K562 (cell line): ENCODE results near the gene VRK3. TPM values are rescaled to one million over a fixed set of nuclear protein-coding genes. Genes with fewer than 3 reads are reported as not detected.
A peak's percentile ranks its signal among the peaks of the same experiment; 100 is the strongest.

Experiments used
- BDP1 ChIP-seq: IDR thresholded peaks from 3 replicates; pipeline ENCODE4 v1.6.1; 2011; ENCODE audit not compliant: insufficient read length, insufficient read depth
- ESRRB ChIP-seq: fragments of 250-450 bp; sonication (Bioruptor Pico); IDR thresholded peaks from 2 replicates; pipeline ENCODE4 v1.5.0; 2020; ENCODE audit warnings: mild to moderate bottlenecking, moderate library complexity, borderline replicate concordance
- EZH2 ChIP-seq: IDR thresholded peaks from 2 replicates; pipeline ENCODE4 v1.6.1; 2012; ENCODE audit warnings: low read depth, mild to moderate bottlenecking, inconsistent platforms, low read length, borderline replicate concordance
- JUN ChIP-seq, 2 experiments: sonication (generic) in 1 of 2; formaldehyde crosslinking in 1 of 2; IDR thresholded peaks; 2 replicates each; pipeline versions ENCODE4 v1.6.1 to v1.8.0; 2012 to 2022; ENCODE audit warnings: borderline replicate concordance in 2 of 2, mild to moderate bottlenecking in 2 of 2, improper control_type of control experiment in 1 of 2, low read depth in 1 of 2, low read length in 1 of 2, missing genetic modification reagents in 1 of 2
- KDM1A ChIP-seq, 2 experiments: fragments of 450-650 bp; IDR thresholded peaks; 2 replicates each; pipeline ENCODE4 v1.6.1; 2016; ENCODE audit warnings: mild to moderate bottlenecking in 2 of 2
- KLF6 ChIP-seq: fragments of 250-450 bp; sonication (Bioruptor Pico); IDR thresholded peaks from 2 replicates; pipeline ENCODE4 v1.4.0; 2020; ENCODE audit warnings: mild to moderate bottlenecking, moderate library complexity, borderline replicate concordance
- MLLT1 ChIP-seq, 2 experiments: fragments of 450-650 bp; IDR thresholded peaks; 2 replicates each; pipeline ENCODE4 v1.6.1; 2016
- SIRT6 ChIP-seq: IDR thresholded peaks from one replicate; pipeline ENCODE4 v1.6.1; 2012; ENCODE audit warnings: low read depth, mild to moderate bottlenecking, control low read depth, inconsistent platforms, low read length, moderate library complexity
- SP1 ChIP-seq: sonication (generic); formaldehyde crosslinking; IDR thresholded peaks from 2 replicates; pipeline ENCODE4 v1.8.1; 2022; ENCODE audit warnings: mild to moderate bottlenecking, missing genetic modification reagents
- STAT5B ChIP-seq: fragments of 250-450 bp; sonication (Bioruptor Pico); IDR thresholded peaks from 2 replicates; pipeline ENCODE4 v1.8.0; 2021; ENCODE audit warnings: mild to moderate bottlenecking, inconsistent platforms
- TAL1 ChIP-seq: fragments of 450-650 bp; IDR thresholded peaks from 2 replicates; pipeline ENCODE4 v1.6.1; 2016; ENCODE audit warnings: mild to moderate bottlenecking
- TRIM28 ChIP-seq: fragments of 450-650 bp; IDR thresholded peaks from 2 replicates; pipeline ENCODE4 v1.6.1; 2017
- ZNF134 ChIP-seq: fragments of 250-450 bp; sonication (Bioruptor Pico); conservative IDR thresholded peaks from 2 replicates; pipeline ENCODE4 v1.4.0; 2020
- ZNF431 ChIP-seq: sonication (generic); formaldehyde crosslinking; IDR thresholded peaks from 2 replicates; pipeline ENCODE4 v1.8.0; 2022; ENCODE audit warnings: mild to moderate bottlenecking, missing genetic modification reagents
- polyA plus RNA-seq, 8 experiments: library from polyadenylated mRNA; depleted of rRNA in 4 of 8; stranded (reverse) in 5 of 8; unstranded in 3 of 8; fragments of >200 nt; fragmentation: Nextera tagmentation in 2 of 8; fragmentation: Illumina TruSeq in 1 of 8; extraction: Ambion mirVana in 2 of 8; extraction: Trizol in 1 of 8; gene quantifications; 2 replicates each; pipeline versions ENCODE4 v1.2.1 to v1.2.3, GENCODE V29; 2011 to 2014; ENCODE audit warnings: inconsistent platforms in 1 of 8, missing spikeins in 1 of 8
- total RNA-seq, 7 experiments: library from RNA; depleted of rRNA in 6 of 7; stranded (reverse); fragments of >200 nt in 6 of 7; fragmentation: Illumina TruSeq in 2 of 7; extraction: Trizol in 2 of 7; gene quantifications; 2 replicates each; pipeline versions ENCODE4 v1.2.1 to v1.2.3, GENCODE V29; 2011 to 2021; ENCODE audit warnings: low replicate concordance in 1 of 7
- TF ChIP-seq, protein P1 (sequence below): fragments of 450-650 bp; IDR thresholded peaks from 2 replicates; pipeline ENCODE4 v1.6.1; 2016; ENCODE audit warnings: mild to moderate bottlenecking, moderate library complexity
- TF ChIP-seq, protein P2 (sequence below): fragments of 450-650 bp; IDR thresholded peaks from 2 replicates; pipeline ENCODE4 v1.6.1; 2016; ENCODE audit warnings: antibody characterized with exemption

Gene VRK3
- total and polyA plus RNA-seq, 9 of the 15 experiments (the other 6 are each of a cell fraction or from before 2014, with no cell fraction given) = 25.6 to 94.3 (median 42.9) TPM

DNA sequence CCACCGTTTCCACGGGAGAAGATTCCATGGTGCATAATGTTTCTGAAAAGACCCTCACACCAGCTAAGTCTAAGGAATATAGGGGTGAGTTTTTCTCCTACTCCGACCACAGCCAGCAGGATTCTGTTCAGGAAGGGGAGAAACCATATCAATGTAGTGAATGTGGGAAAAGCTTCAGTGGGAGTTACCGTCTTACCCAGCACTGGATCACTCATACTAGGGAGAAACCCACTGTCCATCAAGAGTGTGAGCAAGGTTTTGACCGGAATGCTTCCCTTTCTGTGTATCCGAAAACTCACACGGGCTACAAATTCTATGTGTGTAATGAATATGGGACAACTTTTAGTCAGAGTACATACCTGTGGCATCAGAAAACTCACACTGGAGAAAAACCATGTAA is 19.8 kb upstream of the VRK3 start (continued):
- TF ChIP-seq, protein P1, sequence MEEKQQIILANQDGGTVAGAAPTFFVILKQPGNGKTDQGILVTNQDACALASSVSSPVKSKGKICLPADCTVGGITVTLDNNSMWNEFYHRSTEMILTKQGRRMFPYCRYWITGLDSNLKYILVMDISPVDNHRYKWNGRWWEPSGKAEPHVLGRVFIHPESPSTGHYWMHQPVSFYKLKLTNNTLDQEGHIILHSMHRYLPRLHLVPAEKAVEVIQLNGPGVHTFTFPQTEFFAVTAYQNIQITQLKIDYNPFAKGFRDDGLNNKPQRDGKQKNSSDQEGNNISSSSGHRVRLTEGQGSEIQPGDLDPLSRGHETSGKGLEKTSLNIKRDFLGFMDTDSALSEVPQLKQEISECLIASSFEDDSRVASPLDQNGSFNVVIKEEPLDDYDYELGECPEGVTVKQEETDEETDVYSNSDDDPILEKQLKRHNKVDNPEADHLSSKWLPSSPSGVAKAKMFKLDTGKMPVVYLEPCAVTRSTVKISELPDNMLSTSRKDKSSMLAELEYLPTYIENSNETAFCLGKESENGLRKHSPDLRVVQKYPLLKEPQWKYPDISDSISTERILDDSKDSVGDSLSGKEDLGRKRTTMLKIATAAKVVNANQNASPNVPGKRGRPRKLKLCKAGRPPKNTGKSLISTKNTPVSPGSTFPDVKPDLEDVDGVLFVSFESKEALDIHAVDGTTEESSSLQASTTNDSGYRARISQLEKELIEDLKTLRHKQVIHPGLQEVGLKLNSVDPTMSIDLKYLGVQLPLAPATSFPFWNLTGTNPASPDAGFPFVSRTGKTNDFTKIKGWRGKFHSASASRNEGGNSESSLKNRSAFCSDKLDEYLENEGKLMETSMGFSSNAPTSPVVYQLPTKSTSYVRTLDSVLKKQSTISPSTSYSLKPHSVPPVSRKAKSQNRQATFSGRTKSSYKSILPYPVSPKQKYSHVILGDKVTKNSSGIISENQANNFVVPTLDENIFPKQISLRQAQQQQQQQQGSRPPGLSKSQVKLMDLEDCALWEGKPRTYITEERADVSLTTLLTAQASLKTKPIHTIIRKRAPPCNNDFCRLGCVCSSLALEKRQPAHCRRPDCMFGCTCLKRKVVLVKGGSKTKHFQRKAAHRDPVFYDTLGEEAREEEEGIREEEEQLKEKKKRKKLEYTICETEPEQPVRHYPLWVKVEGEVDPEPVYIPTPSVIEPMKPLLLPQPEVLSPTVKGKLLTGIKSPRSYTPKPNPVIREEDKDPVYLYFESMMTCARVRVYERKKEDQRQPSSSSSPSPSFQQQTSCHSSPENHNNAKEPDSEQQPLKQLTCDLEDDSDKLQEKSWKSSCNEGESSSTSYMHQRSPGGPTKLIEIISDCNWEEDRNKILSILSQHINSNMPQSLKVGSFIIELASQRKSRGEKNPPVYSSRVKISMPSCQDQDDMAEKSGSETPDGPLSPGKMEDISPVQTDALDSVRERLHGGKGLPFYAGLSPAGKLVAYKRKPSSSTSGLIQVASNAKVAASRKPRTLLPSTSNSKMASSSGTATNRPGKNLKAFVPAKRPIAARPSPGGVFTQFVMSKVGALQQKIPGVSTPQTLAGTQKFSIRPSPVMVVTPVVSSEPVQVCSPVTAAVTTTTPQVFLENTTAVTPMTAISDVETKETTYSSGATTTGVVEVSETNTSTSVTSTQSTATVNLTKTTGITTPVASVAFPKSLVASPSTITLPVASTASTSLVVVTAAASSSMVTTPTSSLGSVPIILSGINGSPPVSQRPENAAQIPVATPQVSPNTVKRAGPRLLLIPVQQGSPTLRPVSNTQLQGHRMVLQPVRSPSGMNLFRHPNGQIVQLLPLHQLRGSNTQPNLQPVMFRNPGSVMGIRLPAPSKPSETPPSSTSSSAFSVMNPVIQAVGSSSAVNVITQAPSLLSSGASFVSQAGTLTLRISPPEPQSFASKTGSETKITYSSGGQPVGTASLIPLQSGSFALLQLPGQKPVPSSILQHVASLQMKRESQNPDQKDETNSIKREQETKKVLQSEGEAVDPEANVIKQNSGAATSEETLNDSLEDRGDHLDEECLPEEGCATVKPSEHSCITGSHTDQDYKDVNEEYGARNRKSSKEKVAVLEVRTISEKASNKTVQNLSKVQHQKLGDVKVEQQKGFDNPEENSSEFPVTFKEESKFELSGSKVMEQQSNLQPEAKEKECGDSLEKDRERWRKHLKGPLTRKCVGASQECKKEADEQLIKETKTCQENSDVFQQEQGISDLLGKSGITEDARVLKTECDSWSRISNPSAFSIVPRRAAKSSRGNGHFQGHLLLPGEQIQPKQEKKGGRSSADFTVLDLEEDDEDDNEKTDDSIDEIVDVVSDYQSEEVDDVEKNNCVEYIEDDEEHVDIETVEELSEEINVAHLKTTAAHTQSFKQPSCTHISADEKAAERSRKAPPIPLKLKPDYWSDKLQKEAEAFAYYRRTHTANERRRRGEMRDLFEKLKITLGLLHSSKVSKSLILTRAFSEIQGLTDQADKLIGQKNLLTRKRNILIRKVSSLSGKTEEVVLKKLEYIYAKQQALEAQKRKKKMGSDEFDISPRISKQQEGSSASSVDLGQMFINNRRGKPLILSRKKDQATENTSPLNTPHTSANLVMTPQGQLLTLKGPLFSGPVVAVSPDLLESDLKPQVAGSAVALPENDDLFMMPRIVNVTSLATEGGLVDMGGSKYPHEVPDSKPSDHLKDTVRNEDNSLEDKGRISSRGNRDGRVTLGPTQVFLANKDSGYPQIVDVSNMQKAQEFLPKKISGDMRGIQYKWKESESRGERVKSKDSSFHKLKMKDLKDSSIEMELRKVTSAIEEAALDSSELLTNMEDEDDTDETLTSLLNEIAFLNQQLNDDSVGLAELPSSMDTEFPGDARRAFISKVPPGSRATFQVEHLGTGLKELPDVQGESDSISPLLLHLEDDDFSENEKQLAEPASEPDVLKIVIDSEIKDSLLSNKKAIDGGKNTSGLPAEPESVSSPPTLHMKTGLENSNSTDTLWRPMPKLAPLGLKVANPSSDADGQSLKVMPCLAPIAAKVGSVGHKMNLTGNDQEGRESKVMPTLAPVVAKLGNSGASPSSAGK = no peak
- TF ChIP-seq BDP1 = no peak
- TF ChIP-seq EZH2 = no peak
- TF ChIP-seq KLF6 (CRISPR knock-in tag) = no peak
- TF ChIP-seq ZNF134 (CRISPR knock-in tag) = no peak
- TF ChIP-seq MLLT1 (IDR thresholded peaks at IDR 0.05) = no peak
- TF ChIP-seq, protein P2, sequence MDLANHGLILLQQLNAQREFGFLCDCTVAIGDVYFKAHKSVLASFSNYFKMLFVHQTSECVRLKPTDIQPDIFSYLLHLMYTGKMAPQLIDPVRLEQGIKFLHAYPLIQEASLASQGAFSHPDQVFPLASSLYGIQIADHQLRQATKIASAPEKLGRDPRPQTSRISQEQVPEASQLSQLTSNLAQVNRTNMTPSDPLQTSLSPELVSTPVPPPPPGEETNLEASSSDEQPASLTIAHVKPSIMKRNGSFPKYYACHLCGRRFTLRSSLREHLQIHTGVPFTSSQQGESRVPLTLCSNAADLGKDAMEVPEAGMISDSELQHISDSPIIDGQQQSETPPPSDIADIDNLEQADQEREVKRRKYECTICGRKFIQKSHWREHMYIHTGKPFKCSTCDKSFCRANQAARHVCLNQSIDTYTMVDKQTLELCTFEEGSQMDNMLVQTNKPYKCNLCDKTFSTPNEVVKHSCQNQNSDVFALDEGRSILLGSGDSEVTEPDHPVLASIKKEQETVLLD = no peak
- peak; percentile 93 for TF ChIP-seq TRIM28
- TF ChIP-seq STAT5B (CRISPR knock-in tag) = no peak
- TF ChIP-seq KDM1A (IDR thresholded peaks at IDR 0.05) = no peak
- no peak for TF ChIP-seq TAL1
- TF ChIP-seq SP1 (CRISPR knock-in tag) = no peak
- TF ChIP-seq JUN (IDR thresholded peaks at IDR 0.05; ENCODE audit: borderline replicate concordance, low read depth, low read length) = 0 out of 2 replicates have a peak, but pooled peaks have one; percentile 17
- no peak for TF ChIP-seq JUN (CRISPR knock-in tag; IDR thresholded peaks at IDR 0.05; ENCODE audit: borderline replicate concordance)
- TF ChIP-seq SIRT6 = no peak
- TF ChIP-seq ZNF431 = no peak
- no peak for TF ChIP-seq ESRRB (CRISPR knock-in tag)
